SK-N-SH treated with all-trans-retinoic acid at 6 μM for 48 hours (cell line): Measurements from ENCODE around the gene IFITM2.

Experiments
- CSDC2 ChIP-seq: fragments of 250-450 bp; sonication (Bioruptor Pico); IDR thresholded peaks from 2 replicates; pipeline ENCODE4 v1.5.0; 2020; ENCODE audit warnings: mild to moderate bottlenecking, moderate library complexity
- ESRRG ChIP-seq: fragments of 250-450 bp; sonication (Bioruptor Pico); IDR thresholded peaks from 2 replicates; pipeline ENCODE4 v1.6.1; 2021; ENCODE audit warnings: mild to moderate bottlenecking
- TF ChIP-seq, protein P1 (sequence below): fragments of 250-450 bp; sonication (Bioruptor Pico); IDR thresholded peaks from 2 replicates; pipeline ENCODE4 v1.8.0; 2020; ENCODE audit warnings: mild to moderate bottlenecking, moderate library complexity, borderline replicate concordance

DNA sequence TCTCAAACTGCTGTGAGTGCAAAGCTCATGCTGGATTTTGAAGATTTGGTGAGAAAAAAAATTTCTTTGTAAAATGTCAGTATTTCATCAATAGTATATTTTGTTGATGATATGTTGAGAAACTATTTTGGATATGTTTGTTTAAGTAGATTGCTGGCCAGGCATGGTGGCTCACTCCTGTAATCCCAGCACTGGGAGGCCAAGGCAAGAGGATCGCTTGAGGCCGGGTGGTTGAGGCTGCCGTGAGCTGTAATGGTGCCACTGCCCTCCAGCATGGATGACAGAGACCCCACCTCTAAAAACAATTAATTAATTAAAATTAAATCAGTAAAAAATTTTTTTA lies 19.9 kb downstream of the IFITM2 start:
- TF ChIP-seq, protein P1, sequence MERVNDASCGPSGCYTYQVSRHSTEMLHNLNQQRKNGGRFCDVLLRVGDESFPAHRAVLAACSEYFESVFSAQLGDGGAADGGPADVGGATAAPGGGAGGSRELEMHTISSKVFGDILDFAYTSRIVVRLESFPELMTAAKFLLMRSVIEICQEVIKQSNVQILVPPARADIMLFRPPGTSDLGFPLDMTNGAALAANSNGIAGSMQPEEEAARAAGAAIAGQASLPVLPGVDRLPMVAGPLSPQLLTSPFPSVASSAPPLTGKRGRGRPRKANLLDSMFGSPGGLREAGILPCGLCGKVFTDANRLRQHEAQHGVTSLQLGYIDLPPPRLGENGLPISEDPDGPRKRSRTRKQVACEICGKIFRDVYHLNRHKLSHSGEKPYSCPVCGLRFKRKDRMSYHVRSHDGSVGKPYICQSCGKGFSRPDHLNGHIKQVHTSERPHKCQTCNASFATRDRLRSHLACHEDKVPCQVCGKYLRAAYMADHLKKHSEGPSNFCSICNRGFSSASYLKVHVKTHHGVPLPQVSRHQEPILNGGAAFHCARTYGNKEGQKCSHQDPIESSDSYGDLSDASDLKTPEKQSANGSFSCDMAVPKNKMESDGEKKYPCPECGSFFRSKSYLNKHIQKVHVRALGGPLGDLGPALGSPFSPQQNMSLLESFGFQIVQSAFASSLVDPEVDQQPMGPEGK (CRISPR knock-in tag) = no peak
- TF ChIP-seq ESRRG (CRISPR knock-in tag) (no peak), CSDC2 (CRISPR knock-in tag) (no peak)
